ENCODE results near the gene GSG1L.

- TF ChIP-seq CTCF (conservative IDR thresholded peaks at IDR 0.05) (no peak), ZFX (IDR thresholded peaks at IDR 0.05) (no peak)
Observed at GRCh38 chr16:27960619-27961295, 102.8 kb downstream of the GSG1L start.

Measured in C4-2B (cell line).